KMS-11 (cell line): ENCODE data around the gene RAPGEF3.

Experiments
- H2AFZ ChIP-seq: fragments of 200-600 bp; sonication (generic); 2 replicates; pipeline ENCODE4 v1.6.1; 2016; ENCODE audit warnings: antibody characterized with exemption, mixed run types, low read depth
- H3K27ac ChIP-seq: fragments of 200-600 bp; sonication (generic); 2 replicates; pipeline ENCODE4 v1.6.1; 2016; ENCODE audit warnings: mild to moderate bottlenecking, mixed run types
- H3K27me3 ChIP-seq: fragments of 200-600 bp; sonication (generic); 2 replicates; pipeline ENCODE4 v1.6.1; 2017; ENCODE audit warnings: mild to moderate bottlenecking, low read depth, mixed run types, moderate library complexity; ENCODE audit not compliant: insufficient read depth
- H3K36me3 ChIP-seq: fragments of 200-600 bp; sonication (generic); 2 replicates; pipeline ENCODE4 v1.6.1; 2017; ENCODE audit warnings: mild to moderate bottlenecking, mixed run types; ENCODE audit not compliant: insufficient read depth
- H3K4me1 ChIP-seq: fragments of 200-600 bp; sonication (generic); 2 replicates; pipeline ENCODE4 v1.6.1; 2016; ENCODE audit warnings: mild to moderate bottlenecking, low read depth, mixed run types; ENCODE audit not compliant: poor library complexity, severe bottlenecking
- H3K4me2 ChIP-seq: fragments of 200-600 bp; sonication (generic); 2 replicates; pipeline ENCODE4 v1.7.0; 2016; ENCODE audit warnings: mild to moderate bottlenecking, mixed run types
- H3K4me3 ChIP-seq: fragments of 200-600 bp; sonication (generic); IDR thresholded peaks from 2 replicates; pipeline ENCODE4 v1.6.1; 2017; ENCODE audit warnings: low read depth, low read length, mixed read lengths; ENCODE audit not compliant: insufficient read depth
- H3K79me2 ChIP-seq: fragments of 200-600 bp; sonication (generic); 2 replicates; pipeline ENCODE4 v1.6.1; 2016; ENCODE audit warnings: low read depth, mixed run types; ENCODE audit not compliant: insufficient read depth
- H3K9ac ChIP-seq: fragments of 200-600 bp; sonication (generic); 2 replicates; pipeline ENCODE4 v1.6.1; 2016; ENCODE audit warnings: mild to moderate bottlenecking, mixed run types
- H4K20me1 ChIP-seq: fragments of 200-600 bp; sonication (generic); 2 replicates; pipeline ENCODE4 v1.6.1; 2016; ENCODE audit warnings: mild to moderate bottlenecking, mixed run types; ENCODE audit not compliant: insufficient read depth
- CTCF ChIP-seq: fragments of 200-600 bp; sonication (generic); conservative IDR thresholded peaks from 2 replicates; pipeline ENCODE4 v1.6.1; 2017; ENCODE audit warnings: low read depth, mild to moderate bottlenecking, antibody characterized with exemption, low read length, moderate library complexity, mixed read lengths

The RAPGEF3 gene

GRCh38 chr12:47710278-47710677 is 48.4 kb downstream of the RAPGEF3 start:
- no peaks in the 10 kb centered on the region for H3K27me3 ChIP-seq
- H3K79me2 ChIP-seq: peaks cover 5% of the 10 kb centered on the region; the same call in 1 of the 2 replicates
- no peaks in the 10 kb centered on the region for H4K20me1 ChIP-seq
- peaks cover 29% of the 10 kb centered on the region for H3K4me1 ChIP-seq
- H3K9ac ChIP-seq: no peak overlapping the region
- no peaks in the 10 kb centered on the region for H3K36me3 ChIP-seq
- no peak overlapping the region for H3K4me2 ChIP-seq
- H3K4me3 ChIP-seq: no peak overlapping the region
- H3K27ac ChIP-seq: no peak overlapping the region
- no peak for TF ChIP-seq CTCF
- H2AFZ ChIP-seq: no peak overlapping the region

DNA sequence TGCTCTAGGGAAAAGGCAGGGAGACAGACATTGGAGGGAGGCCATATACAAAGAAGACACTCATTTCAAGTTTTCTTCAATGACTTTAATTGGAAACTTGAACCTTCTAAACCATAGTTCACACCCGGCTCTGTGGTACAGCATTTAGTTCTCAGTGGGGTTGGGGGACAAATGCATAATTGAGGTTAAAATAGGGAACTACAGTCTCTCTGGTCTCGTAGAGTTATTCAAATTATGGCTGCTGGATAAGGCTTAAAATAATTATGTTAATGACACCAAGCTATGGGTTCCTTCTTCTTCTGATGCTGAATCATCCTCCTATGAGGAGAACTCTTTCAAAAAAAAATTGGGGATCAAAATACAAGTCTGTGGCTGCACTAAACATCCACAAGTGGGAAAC is 49.0 kb downstream of the RAPGEF3 start:
- Histone ChIP-seq H3K27me3 (no peaks in the 10 kb centered on the region), H2AFZ (no peak overlapping the region), H4K20me1 (no peaks in the 10 kb centered on the region), H3K27ac (no peak overlapping the region), H3K9ac (no peak overlapping the region), H3K4me3 (no peak overlapping the region), H3K4me2 (no peak overlapping the region), H3K79me2 (peaks cover 11% of the 10 kb centered on the region; the same call in 1 of the 2 replicates), H3K36me3 (no peaks in the 10 kb centered on the region), H3K4me1 (peaks cover 24% of the 10 kb centered on the region)
- no peak for TF ChIP-seq CTCF

- Histone ChIP-seq H4K20me1 (no peaks in the 10 kb centered on the region), H3K27ac (no peak overlapping the region), H3K4me3 (no peak overlapping the region), H3K4me2 (no peak overlapping the region), H3K36me3 (no peaks in the 10 kb centered on the region), H3K79me2 (peaks cover 16% of the 10 kb centered on the region; the same call in 1 of the 2 replicates), H3K27me3 (no peaks in the 10 kb centered on the region), H3K4me1 (peaks cover 24% of the 10 kb centered on the region), H3K9ac (no peak overlapping the region), H2AFZ (no peak overlapping the region)
- no peak for TF ChIP-seq CTCF
These were observed 49.4 kb downstream of the RAPGEF3 start for GRCh38 chr12:47709237-47709636.

DNA sequence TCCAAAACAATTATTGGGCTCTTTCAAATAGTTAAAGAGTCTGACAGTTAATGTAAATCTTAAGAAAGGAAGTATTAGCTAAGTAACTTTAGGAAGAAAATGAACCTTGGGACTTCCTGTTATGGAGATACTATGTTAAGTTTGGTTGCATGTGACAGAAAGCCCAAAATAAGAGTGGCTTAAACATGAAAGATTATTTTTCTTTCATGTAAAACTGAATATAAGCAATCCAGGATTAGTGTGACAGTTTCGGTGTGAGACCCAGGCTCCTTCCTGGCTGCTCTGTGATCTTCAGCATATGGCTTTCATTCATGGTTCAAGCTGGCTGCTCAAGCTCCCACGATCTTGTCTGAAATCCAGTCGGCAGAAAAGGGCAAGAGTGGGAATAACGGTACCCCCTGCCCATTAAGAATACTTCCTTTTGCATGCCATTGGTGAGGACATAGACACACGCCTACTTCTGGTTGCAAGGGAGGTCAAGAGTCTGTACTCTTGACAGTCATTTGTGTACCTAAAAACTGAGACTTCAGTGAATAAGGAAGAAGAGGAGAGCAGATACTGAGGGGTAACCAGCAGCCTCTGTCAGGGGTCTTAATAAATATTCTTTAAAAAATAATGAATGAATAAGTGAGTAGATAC is 50.7 kb downstream of the RAPGEF3 start:
- peaks cover 24% of the 10 kb centered on the region for H3K4me1 ChIP-seq
- H3K27me3 ChIP-seq: no peaks in the 10 kb centered on the region
- no peak for TF ChIP-seq CTCF
- H3K4me2 ChIP-seq: peak overlapping the region; percentile 79; the same call in 1 of the 2 replicates
- H4K20me1 ChIP-seq: no peaks in the 10 kb centered on the region
- H3K9ac ChIP-seq: no peak overlapping the region
- H3K79me2 ChIP-seq: peaks cover 28% of the 10 kb centered on the region
- H3K4me3 ChIP-seq: no peak overlapping the region
- no peak overlapping the region for H2AFZ ChIP-seq
- H3K27ac ChIP-seq: no peak overlapping the region
- H3K36me3 ChIP-seq: no peaks in the 10 kb centered on the region
